Suppressor macrophage (primary cell): ENCODE results near the gene OR6C4.
"Not testable (repeated sequence)": the region's sequence is repeated elsewhere in the genome, so short reads cannot be mapped to it uniquely, and the experiment has no call there.

Experiments
- DNase-seq, 4 experiments: peaks; one replicate each; pipeline ENCODE4 v3.0.0-alpha.2; 2020 to 2022
- total RNA-seq, 17 experiments: gene quantifications; one replicate each; lab custom pipeline; 2026; ENCODE audit warnings: mixed read lengths in 6 of 17, inconsistent platforms in 3 of 17; lab: John Stamatoyannopoulos, UW

Gene OR6C4
- total RNA-seq, result 0 to 2.0 (median 0) reads per million in 17 experiments

DNA sequence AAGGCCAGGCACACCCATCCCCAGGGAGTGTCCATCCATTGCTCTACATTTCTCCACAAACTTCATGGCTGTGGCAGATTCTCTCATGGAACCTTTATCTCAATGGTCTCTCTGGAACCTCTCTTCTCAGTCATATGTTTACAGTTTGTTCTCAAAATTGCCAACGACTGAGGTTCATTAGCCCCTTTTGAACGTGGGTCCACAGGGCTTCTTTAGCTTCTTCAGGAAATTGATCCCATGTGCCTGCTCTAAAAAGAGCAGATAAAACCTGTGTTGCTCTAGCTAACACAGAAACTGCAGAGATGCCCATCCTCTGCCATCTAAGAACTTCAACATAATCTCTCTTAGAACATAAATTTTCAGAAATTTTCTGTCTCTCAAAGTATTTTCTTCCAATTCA, at the start of gene OR6C4:
TSS of gene OR6C4 (plus strand) at position 301 of the 400 bp plus-strand sequence. CDS start 1,625 bp downstream, outside the sequence.
- DNase-seq, result no peak

DNA sequence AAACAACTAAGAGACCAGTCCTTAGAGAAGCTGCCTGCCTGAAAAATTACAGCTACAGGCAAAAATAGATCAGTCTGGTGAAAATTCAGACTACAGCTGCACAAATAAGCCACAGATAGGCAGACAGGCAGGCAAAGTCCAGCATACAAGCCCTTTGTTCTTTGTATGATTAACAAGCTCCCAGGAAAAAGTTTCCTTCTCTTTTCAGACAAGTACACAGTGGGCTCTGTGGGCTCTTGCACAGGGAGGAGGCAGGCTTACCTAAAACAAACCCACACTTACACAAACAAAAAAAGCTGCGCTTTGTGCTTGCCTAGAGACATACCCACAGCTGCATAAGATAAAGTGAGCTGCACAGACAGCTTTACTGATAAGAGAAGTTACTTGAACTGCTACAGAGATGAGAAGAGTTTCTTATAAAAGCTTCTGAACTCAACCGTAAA, 49.6 kb upstream of the OR6C4 start:
- no peak for DNase-seq

- no peak for DNase-seq
These were observed 47.8 kb upstream of the OR6C4 start for GRCh38 chr12:55501601-55502000.

DNA sequence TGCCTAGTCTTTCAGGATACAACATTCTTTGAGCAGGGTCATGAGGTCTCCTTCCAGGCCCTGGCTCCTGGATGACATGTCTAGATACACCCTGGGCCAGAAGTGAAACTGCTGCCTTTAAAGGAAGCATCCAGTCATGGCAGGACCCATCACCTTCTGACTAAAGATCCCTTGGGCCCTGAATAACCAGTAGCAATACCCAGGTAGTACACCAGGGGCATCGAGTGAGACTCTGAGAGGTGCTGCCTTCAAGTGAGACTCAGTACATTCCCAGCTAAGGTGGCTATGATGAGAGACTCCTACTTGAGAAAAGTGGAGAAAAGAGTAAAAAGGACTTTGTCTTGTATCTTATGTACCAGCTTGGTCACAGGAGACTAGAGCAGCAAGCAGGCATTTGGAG, 33.7 kb upstream of the OR6C4 start:
- DNase-seq, result no peak

DNA sequence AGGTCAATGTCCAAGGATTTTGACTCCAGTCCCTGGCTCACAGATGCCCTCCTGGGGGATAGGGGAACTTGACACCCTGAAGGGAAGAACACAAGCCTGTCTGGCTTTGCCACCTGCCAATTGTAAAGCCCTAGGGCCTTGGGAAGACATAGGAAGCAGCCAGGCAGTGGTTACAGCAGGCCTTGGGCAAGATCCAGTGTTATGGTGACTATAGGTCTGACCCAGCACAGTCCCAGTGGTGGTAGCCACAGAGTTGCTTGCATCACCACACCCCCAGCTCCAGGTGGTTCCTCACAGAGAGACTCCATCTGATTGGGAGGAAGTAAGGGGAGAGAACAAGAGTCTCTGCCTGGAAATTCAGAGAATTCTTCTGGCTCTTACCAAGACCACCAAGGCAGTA, 33.0 kb upstream of the OR6C4 start:
- no peak for DNase-seq

- DNase-seq, result not testable (repeated sequence)
These were observed 1.2 kb upstream of the OR6C4 start for GRCh38 chr12:55548235-55548634.

GRCh38 chr12:55548756-55549155, 646 bp upstream of the OR6C4 start:
- no peak for DNase-seq

GRCh38 chr12:55554296-55554695, 4.9 kb downstream of the OR6C4 start:
- DNase-seq, result no peak

- DNase-seq, result not testable (repeated sequence)
These were observed 20.7 kb downstream of the OR6C4 start for GRCh38 chr12:55570060-55570459.

DNA sequence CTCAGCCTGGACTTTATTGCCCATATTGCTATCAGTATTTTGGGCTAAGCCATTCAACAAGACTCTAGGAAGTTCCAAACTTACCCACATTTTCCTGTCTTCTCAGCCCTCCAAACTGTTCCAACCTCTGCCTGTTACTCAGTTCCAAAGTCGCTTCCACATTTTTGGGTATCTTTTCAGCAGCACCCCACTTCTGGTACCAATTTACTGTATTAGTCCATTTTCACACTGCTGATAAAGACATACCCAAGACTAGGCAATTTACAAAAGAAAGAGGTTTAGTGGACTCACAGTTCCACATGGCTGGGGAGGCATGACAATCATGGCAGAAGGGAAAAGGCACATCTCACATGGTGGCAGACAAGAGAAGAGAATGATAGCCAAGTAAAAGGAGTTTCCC, 21.3 kb downstream of the OR6C4 start:
- not testable (repeated sequence) for DNase-seq

GRCh38 chr12:55572168-55572567, 22.8 kb downstream of the OR6C4 start, which contains the start of gene OR2AP1:
Gene OR2AP1, plus strand, starts transcription at chr12:55572468. Its CDS starts 1,947 bp downstream, at chr12:55574415.
- no peak for DNase-seq

DNA sequence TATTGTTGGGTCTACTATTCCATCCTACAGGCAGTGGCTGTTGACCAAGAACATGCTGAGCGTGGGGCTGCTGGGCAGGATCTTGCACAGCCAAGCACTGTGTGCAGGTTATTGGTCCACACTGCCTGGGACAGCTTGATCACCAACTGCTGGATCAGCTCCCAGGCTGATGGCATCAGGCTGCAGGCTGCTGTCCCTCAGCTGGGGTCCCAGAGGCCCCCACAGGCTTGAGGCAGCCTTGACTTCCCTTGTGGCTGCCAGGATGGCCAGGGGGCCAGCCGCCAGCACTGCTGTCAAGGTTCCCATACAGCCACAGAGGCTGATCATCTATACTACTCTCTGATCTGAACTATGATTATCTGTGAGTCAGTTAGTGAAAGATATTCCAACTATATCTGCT, 32.7 kb downstream of the OR6C4 start:
- no peak for DNase-seq

DNA sequence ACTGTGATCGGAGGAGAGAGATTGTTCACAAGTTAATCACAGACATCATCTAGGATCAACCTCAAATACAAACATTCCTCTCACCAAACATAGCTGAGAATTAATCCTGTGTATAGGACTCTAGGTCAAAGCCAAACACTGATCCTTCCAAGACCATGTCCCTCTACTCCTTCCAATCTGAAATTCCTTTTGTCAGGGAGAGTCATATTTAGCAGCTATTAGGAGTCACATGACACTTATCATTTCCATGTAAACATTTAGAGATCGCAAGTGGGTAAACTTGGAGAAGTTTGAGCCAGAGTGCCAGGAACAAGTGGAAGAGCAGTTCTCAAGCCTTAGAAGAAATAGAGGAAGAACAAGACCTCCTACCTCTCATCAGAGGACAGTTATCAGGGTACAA, 36.4 kb downstream of the OR6C4 start:
- no peak for DNase-seq

- not testable (repeated sequence) for DNase-seq
These were observed 40.8 kb downstream of the OR6C4 start for GRCh38 chr12:55590152-55590551.
